ENCODE measurements around the gene TTLL4.
"Not testable (repeated sequence)": the region's sequence is repeated elsewhere in the genome, so short reads cannot be mapped to it uniquely, and the experiment has no call there.

The TTLL4 gene

DNA sequence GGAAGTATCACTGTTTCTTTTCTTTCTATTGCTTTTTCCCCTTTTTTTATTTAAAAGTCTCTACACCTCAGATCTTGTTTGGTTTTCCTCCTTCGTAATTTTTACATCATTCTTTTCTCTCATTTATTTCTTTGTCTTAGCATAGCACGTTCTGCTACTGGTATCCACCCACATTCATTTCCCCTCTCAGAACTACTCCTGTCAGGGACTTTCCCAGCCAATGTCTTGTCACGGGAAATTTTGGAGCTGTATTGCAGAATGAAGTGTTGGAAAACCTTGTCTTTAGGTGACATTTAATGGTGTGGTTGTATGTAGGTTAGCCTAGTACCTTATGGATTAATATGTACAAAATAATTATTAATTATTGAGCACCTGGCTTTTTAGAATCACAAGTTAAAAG, 34.0 kb downstream of the TTLL4 start:
- DNase-seq (ENCODE audit: low read depth): no peak

DNA sequence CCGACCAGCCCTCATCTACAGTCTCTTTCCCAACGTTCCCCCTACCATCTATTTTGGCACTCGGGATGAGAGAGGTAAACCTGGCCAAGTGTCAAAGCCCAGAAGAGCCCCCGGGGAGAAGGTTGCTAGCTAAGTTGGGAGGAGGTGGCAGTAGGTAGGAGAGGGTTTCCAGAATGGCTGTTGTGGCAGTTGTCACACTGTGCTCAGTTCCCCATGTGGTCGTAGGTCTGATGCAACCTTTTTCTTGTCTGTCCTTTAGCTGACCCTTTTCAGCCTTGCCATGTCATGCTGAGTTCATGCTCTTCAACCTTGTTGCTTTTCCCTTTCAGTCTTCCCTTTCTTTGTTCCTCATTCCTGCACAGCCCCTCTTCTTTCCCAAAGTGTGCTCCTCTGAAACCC, 34.5 kb downstream of the TTLL4 start:
- no peak for DNase-seq (ENCODE audit: low read depth)

DNA sequence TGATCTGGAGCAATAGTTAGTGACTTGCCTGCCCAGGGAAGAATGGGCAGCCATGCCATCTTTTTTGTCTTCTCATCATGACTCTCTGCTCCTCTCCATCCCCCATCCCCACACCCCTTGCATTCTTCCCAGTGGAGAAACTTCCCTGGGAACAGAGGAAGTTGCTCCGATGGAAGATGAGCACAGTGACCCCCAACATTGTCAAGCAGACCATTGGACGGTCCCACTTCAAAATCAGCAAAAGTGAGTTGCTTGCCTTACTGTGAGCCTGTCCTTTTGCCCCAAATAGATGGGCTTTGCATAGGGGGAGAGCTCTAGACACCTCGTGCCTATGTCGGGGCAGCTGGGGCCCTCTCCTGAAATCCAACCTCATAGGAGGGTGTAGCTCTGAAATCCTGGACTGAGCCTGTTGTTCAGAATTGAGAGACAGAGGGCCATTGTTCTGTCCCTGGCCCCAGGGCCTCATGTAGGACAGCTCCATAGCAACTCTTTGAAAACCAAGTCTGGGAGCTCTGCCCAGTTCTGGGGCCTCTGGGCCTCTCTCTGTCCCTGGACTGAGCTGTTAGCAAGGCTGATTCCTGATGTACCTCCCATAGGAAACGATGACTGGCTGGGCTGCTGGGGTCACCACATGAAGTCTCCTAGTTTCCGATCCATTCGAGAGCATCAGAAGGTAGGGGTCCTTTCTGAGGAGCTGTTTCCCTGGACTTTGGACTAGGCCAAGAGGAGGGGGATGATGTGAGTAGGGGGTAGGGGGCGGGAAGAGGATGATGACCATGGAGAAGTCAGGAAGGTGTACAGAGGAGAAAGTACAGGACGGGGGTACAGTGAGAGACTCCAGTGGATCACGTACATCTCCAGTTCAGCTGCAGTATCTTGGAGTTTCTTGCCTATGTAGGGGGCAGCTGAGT, 35.2 kb downstream of the TTLL4 start:
- no peak for DNase-seq (ENCODE audit: low read depth)

DNA sequence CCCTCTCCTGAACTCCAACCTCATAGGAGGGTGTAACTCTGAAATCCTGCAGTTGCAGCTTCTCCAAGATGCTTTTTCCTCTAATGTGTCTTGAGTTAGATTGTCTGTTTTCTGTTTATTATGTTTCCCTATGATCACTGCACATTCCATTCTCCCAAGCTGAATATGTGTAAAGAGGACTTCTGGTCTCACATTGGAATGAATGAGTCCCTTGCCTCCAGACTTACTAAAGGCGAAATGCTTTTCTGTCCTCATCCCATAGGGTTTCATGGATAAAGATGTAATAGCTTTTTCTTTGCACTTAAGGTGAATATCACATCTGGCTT, 35.8 kb downstream of the TTLL4 start:
- no peak for DNase-seq (ENCODE audit: low read depth)

DNA sequence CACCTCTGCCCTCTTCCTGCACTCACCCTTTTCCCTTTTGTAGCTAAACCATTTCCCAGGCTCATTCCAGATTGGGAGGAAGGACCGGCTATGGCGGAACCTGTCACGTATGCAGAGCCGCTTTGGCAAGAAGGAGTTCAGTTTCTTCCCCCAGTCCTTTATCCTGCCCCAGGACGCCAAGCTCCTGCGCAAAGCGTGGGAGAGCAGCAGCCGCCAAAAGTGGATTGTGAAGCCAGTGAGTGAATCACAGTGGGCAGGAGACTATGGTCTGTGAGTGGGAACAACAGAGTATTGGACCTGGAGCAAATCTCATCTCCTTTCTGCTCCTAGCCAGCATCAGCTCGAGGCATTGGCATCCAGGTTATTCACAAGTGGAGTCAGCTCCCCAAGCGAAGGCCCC, 36.3 kb downstream of the TTLL4 start:
- no peak for DNase-seq (ENCODE audit: low read depth)

DNA sequence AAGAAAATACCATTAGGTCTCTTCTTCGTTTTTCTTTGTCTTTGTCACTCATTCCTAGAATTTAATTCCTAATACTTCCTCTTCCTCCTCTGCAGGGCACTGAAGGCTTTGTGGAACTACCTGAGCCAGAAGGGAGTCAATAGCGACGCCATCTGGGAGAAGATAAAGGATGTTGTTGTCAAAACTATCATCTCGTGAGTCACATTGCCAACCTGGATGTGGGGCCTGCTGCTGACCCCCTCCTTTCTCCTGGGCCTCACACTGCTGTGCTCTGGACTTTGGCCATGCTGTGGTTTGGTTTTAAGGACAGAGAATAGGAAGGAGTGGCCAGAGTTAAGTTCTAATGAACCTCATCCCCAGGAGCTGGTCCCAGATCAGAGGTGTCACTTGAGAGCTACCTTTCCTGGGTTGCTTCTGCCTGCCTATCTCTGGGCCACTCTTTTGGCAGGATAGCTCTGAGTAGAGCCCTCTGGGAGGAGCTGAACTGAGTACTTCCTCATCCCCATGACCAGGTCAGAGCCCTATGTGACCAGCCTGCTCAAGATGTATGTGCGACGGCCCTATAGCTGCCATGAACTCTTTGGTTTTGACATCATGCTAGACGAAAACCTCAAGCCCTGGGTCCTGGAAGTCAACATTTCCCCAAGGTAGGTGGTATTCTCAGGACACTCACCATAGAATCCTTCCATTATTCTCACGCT, 38.3 kb downstream of the TTLL4 start:
- no peak for DNase-seq (ENCODE audit: low read depth)

DNA sequence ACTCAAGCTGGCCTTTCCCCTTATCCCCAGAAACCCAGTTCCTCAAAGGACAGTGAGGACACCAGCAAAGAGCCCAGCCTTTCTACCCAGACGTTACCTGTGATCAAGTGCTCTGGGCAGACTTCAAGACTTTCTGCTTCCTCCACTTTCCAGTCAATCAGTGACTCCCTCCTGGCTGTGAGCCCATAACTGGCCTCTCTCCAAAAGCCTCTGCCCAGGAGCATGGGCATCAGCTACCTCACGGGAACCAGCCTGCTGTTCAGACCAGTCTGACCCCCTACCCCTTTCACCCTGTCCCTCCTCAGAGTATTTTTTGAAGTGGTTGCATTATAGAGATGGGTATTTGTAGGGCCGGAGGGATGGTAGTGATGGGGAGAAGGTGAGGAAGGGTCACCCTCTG, 43.6 kb downstream of the TTLL4 start:
- DNase-seq (ENCODE audit: low read depth): no peak

DNA sequence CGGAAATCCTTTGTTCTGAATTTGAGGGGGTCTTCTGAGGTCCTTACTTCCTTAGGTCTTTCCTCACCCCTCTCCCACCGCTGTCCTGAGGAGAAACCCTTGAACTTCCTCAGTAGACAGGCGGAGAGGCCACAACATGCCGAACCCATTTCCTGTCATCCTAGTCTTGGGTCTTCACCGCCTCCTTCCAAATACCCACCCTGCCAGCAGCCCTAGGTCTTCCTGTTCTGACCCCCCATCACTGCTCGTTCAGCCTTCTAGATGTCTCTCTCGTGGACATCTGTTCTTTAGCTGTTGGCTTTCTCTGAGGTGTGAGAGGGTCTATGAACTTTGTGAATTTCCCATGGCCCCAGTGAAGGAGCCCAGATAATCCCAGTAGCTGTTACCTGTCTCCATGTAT, 44.1 kb downstream of the TTLL4 start:
- no peak for DNase-seq (ENCODE audit: low read depth)

DNA sequence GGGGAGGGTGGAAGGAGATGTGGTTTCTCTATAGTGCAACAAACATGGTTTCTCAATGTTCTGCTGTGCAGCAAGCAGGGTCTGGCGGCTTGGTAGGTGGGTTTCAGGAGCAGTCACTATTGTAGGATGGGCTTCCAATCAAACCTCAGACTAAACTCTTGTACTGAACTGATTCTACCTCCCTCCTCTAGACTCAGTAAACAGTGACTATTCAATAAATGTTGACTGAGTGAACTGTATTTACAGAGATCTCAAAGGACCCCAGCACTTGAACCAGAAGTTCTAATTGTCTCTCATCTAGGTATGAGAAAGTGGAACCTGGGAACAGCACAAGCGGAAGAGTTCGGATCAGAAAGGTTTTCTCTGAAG, 44.5 kb downstream of the TTLL4 start:
- DNase-seq (ENCODE audit: low read depth): no peak

DNA sequence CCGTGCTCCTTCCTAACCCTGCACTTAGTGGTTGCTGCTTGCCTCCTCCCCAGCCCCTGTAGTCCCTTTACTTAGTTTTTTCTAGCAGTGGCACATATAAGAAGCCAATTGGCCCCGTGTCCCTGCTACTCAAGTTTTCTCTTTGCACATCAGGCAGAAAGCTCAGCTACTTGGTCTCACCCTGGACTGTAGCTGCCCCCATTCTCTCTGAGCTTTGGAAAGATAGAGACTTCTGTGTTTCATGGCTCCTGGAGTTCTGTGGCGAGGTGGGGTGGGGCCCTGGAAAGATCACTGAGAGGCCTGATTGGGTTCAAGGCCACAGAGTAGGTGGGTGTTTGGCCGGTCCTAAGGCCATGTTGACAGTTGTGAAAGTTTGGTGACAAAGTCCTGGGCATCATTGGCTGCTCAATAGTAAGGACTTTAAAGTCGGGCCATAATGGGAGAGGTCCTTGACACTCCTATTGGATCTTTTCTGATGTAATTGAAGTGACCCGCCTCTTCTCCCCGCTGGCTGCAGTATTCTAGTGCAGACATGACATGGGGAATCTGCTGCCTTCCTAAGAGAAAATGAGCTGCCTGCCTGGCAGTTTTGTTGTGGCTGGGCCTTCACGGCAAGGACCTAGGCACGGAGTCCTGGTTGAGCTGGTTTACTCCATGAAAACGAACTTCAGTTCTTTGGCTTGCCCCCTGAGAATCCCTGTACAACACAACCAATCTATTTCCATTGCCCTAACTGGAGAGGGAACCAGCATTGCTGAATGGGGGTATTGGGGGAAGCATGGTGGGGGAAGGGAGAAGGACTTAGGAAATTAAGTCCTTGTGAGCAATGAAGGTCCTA, 45.2 kb downstream of the TTLL4 start:
- no peak for DNase-seq (ENCODE audit: low read depth)

DNA sequence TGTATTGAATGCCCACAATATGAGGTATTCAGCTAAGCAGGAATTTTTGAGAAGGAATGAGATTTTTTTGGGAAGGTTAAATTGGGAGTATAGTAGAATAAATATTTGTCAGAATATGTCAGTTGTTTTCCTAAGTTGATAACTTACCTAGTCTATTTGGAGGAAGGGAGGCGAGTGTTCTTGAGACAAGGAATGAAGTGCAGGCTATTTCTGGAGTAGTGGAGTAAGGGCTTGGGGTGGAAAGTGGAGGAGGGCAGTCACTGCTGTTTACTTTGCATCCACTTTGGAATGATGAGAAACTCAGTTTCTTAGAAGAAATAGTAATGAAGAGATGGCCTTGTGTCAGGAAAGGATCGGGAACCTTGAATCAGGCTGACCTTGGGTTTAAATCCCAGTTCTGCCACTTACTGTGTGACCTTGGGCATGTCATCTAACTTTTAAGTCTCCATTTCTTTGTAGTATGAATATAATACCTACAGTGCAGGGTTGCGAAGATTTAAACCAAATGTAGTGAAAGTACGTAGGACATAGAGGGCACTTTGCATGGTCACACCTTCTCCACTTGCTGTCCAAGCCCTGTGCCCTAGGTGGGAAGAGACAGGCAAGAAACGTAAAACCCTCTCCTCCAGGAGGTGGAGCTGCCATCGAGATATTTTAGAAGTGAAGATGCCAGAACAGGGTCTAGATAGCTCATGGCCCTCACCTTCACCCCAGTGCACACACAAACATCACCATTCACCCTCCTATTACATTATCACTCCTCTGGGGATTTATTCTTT, 46.2 kb downstream of the TTLL4 start:
- DNase-seq (ENCODE audit: low read depth): no peak

DNA sequence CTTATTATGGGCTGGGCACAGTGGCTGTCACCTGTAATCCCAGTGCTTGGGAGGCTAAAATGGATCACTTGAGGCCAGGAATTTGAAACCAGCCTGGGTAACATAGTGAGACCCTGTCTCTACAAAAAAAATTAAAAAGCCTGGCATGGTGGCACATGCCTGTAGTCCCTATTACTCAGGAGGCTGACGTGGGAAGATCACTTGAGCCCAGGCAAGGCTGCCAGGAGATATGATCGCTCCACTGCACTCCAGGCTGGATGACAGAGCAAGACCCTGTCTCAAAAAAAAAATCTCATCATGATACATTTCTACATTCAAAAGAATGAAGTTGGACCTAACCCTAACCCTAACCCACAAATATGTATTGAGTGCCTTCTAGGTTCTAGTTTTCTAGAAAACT, 51.2 kb downstream of the TTLL4 start:
- DNase-seq (ENCODE audit: low read depth): no peak

DNA sequence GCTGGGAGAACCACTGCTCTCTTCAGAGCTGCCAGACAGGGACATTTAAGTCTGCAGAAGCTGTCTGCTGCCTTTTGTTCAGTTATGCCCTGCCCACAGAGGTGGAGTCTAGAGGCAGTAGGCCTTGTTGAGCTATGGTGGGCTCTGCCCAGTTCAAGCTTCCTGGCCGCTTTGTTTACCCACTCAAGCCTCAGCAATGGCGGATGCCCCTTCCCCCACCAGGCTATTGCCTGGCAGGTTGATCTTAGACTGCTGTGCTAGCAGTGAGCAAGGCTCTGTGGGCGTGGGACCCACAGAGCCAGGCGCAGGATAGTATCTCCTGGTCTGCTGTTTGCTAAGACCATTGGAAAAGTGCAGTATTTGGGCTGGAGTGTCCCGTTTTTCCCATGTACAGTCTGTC, 62.1 kb downstream of the TTLL4 start:
- not testable (repeated sequence) for DNase-seq (ENCODE audit: low read depth)

DNA sequence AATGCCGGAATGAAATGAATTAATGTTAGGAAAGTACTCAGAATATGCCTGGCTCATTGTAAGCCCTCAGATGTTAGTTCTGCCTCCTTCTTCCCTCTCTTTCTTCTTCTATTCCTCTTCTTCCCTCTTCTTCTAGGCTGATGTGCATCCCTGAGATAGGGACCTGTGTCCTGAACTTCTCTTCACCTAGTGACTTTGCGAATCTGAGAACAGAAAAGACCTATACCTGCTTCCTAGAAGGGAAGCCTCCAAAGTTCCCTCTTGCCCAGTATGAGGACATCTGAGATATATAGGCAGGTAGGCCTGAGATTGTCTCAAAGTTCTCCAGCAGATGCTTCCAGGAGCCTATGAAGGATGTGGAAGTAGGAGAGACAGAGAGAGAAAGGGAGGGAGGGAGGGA, 63.2 kb downstream of the TTLL4 start:
- no peak for DNase-seq (ENCODE audit: low read depth)

DNA sequence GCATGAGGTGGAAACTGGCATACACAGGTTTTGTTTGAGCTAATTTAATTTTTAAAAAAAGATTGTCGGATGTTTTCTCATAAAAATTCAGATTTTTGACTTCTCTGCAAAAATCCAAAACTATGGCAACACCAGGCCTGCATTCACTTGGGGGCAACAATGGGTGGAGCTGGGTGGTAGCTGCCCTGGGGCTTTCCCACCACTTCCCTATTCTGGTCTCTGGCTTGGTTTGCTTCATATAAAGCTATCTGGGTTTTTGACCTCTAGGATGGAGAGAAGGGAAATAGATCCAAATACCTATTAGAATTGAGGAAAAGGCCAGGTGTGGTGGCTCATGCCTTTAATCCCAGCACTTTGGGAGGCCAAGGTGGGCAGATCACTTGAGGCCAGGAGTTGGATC, 65.9 kb downstream of the TTLL4 start:
- DNase-seq (ENCODE audit: low read depth): no peak

DNA sequence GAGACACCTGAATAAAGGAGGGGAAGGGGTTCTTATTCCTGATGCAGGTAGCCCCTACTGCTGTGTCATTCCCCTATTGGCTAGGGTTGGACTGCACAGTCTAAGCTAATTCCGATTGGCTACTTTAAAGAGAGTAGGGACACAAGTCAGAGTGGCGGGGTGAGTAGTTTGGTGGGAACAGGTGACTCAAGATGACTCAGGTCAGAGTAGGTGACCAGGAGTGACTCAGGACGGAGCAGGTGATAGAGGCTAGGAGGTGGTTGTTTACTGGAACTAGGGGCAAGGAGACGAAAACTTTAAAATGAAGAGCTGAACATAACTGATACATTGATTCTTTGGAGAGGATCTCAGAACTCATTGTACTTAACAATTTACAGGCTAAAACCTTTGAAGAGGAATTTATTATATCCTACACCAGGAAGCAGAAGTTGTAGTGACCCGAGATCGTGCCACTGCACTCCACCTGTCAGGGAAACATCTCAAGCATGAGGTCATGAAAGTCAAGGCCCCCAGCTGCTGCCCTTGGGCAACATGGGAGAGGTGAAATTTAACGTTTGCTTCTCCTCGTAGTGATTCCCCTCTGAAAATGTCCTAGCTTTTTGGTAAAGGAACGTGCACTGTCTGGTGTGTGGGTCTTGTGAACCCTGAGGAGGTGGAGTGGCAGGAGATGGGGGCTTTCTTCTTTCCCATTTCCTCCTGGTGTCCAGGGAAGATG, 66.8 kb downstream of the TTLL4 start:
- no peak for DNase-seq (ENCODE audit: low read depth)

DNA sequence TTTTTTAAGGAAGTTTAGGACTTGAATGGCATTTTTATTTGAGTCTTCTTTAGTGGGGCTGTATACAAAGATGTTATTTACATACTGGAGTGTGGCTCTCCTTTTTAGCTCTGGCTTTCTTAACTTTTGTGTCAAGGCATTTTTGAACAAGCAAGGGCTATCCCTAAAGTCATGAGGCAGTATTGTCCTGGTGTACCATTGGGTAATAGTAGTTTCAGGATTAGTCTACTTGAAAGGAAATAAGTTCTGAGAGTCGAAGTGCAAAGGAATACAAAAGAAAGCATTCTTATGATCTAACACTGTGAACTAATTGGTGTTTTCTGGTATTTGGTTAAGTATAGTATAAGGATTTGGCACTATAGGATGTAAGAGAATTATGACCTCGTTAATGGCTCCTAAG, 69.4 kb downstream of the TTLL4 start:
- no peak for DNase-seq (ENCODE audit: low read depth)

DNA sequence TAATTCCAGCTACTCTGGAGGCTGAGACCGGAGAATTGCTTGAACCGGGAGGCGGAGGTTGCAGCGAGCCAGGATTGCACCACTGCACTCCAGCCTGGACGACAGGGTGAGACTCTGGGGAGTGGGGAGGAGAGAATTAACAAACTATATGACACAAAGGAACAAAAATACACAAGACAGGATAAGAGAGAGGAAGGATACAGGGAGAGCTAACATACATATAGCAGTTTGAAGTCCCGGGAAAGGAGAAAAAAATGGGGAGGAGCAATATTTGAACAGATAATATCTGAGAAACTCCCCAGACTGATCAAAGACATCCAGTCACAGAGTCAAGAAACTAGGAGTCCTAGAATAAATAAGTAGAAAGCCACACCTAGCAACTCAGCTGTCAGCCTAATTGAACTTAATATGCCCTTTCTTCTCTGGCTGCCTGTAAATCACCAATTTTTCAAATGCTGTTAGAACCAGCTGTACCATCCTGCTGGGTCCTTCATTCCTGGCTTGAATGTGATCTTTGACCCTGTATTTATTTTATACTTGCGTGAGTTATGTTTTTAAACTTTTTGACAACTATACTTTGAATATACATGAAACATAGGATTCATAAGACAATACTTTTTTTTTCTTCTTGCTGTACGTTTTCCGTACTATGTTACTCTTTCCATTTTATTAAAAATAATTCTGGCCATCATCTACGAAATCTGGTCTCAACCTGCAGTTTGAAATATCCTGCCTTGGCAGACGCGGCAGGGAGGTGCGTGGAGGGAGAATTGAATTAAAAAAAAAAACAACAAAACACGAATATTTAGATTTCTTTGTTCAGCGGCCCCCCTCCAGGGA, 70.4 kb downstream of the TTLL4 start:
- no peak for DNase-seq (ENCODE audit: low read depth)

DNA sequence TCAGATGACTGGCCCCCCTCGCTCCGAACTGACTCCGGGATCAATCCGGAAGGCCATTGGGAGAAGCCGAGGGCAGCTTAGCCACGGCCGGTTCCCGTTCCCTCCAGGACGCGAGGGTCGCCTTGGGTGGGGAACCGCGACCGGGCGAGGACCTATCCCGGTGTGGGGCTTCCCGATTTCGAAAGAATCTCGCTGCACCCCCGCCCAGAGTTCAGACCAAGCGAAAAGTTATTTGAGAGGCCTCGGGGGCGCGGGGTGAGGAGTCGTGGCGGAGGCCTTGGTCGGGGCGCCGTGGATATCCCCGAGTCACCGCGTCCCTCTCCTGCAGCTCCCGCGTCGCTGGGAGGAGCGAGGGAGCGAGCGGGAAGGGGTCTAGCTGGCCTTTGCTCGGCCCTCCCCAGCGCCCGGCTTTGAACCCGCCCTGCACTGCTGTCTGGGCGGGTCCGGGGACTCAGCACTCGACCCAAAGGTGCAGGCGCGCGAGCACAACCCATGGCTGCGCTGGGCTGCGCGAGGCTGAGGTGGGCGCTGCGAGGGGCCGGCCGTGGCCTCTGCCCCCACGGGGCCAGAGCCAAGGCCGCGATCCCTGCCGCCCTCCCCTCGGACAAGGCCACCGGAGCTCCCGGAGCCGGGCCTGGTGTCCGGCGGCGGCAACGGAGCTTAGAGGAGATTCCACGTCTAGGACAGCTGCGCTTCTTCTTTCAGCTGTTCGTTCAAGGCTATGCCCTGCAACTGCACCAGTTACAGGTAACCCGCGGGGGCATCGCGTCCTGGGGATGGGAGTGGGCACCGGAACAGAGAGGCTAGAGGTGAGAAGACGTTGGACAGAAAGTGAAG, 71.3 kb downstream of the TTLL4 start, which contains the start of gene CYP27A1:
CYP27A1 (plus strand) TSS at position 457 of the 837 bp plus-strand sequence; CDS start at position 493, 36 bp downstream.
- DNase-seq (ENCODE audit: low read depth): no peak

DNA sequence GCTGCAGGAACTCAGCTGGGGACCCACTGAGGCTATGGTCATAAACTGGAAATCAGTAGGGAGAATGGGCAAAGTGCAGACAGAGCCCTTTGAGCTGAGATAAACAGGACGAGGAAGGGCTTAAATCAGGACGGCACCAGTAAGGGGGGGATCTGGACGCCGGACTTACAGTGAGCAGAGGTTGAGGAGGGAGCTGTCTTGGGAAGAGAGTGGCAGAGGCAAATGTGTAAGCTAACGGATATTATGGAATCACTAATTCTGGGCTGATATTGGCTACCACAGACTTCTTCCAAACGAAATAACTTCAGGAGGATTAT, 71.9 kb downstream of the TTLL4 start:
- DNase-seq (ENCODE audit: low read depth): no peak

Data from CMK (cell line).